B cell (primary cell): ENCODE results near the gene ELANE. TPM values are rescaled to one million over a fixed set of nuclear protein-coding genes. Genes with fewer than 3 reads are reported as not detected.

Source experiments
- ATAC-seq: fragments of 200-7000 bp; cut with Tn5 transposase; one replicate; pipeline ENCODE4 v1.10.0; 2021; ENCODE audit warnings: low read depth, mild to moderate bottlenecking, moderate number of reproducible peaks, moderate library complexity
- CTCF ChIA-PET: fragments of 350-600 bp; sonication (Branson Sonifier 250); formaldehyde crosslinking; loops from one replicate; lab custom pipeline; 2021; ENCODE audit warnings: antibody characterized with exemption, inconsistent platforms; lab: Charles Lee
- POLR2A ChIA-PET: fragments of 350-600 bp; sonication (Branson Sonifier 250); formaldehyde crosslinking; loops from one replicate; lab custom pipeline; 2021; ENCODE audit warnings: antibody characterized with exemption; lab: Charles Lee
- DNase-seq: peaks from one replicate; pipeline ENCODE4 v3.0.0; 2013
- H2AFZ ChIP-seq: 2 replicates; pipeline ENCODE4 v1.6.1; 2012; ENCODE audit warnings: mild to moderate bottlenecking, low read depth, low read length; ENCODE audit not compliant: insufficient read depth, poor library complexity, severe bottlenecking
- H3K27ac ChIP-seq, 2 donors: 1 replicate in 1 of 2; 2 replicates in 1 of 2; pipeline ENCODE4 v1.5.1; 2012 to 2013; ENCODE audit warnings: low read length in 2 of 2, mild to moderate bottlenecking in 2 of 2, moderate library complexity in 1 of 2
- H3K27me3 ChIP-seq, 4 experiments: fragments of 200-600 bp in 1 of 4; sonication (generic) in 1 of 4; replicated peaks in 1 of 4; 1 replicate in 2 of 4; 2 replicates in 2 of 4; pipeline versions ENCODE4 v1.6.1 to v1.7.0; 2013 to 2016; ENCODE audit warnings: low read length in 3 of 4, mild to moderate bottlenecking in 2 of 4, mixed read lengths in 1 of 4, moderate library complexity in 1 of 4; ENCODE audit not compliant: insufficient read depth in 4 of 4, control insufficient read depth in 3 of 4; ENCODE audit errors: control extremely low read depth in 1 of 4
- H3K36me3 ChIP-seq, 2 experiments: replicated peaks in 1 of 2; 1 replicate in 1 of 2; 2 replicates in 1 of 2; pipeline versions ENCODE4 v1.6.1 to v1.7.1; 2013; ENCODE audit warnings: low read length in 1 of 2; ENCODE audit not compliant: insufficient read depth in 2 of 2, control insufficient read depth in 1 of 2; ENCODE audit errors: control extremely low read depth in 1 of 2, extremely low read depth in 1 of 2
- H3K4me1 ChIP-seq, 2 donors: fragments of 200-600 bp in 1 of 2; sonication (generic) in 1 of 2; 1 replicate in 1 of 2; 2 replicates in 1 of 2; pipeline versions ENCODE4 v1.5.1 to v1.6.1; 2013 to 2017; ENCODE audit warnings: low read length in 2 of 2; ENCODE audit not compliant: control insufficient read depth in 2 of 2, insufficient read depth in 2 of 2
- H3K4me2 ChIP-seq: replicated peaks from 2 replicates; pipeline ENCODE3; 2012; ENCODE audit warnings: mild to moderate bottlenecking, low read depth, low read length; ENCODE audit not compliant: poor library complexity, severe bottlenecking
- H3K4me3 ChIP-seq, 5 experiments: fragments of 200-600 bp in 1 of 5; sonication (generic) in 1 of 5; 1 replicate in 3 of 5; 2 replicates in 2 of 5; pipeline versions ENCODE4 v1.5.1 to v1.7.0; 2011 to 2016; ENCODE audit warnings: low read length in 4 of 5, mild to moderate bottlenecking in 4 of 5, low read depth in 2 of 5, control low read depth in 1 of 5, moderate library complexity in 1 of 5; ENCODE audit not compliant: insufficient read depth in 1 of 5; ENCODE audit errors: control extremely low read depth in 1 of 5, extremely low read depth in 1 of 5
- H3K79me2 ChIP-seq: fragments of 200-600 bp; sonication (generic); one replicate; pipeline ENCODE4 v1.6.0; 2016; ENCODE audit warnings: low read length; ENCODE audit not compliant: control insufficient read depth, insufficient read depth
- H3K9ac ChIP-seq: fragments of 200-600 bp; sonication (generic); 2 replicates; pipeline ENCODE4 v1.6.1; 2017; ENCODE audit warnings: mild to moderate bottlenecking, low read length, moderate library complexity
- H3K9me3 ChIP-seq, 3 donors: one replicate each; pipeline versions ENCODE4 v1.6.1 to v1.7.1; 2013; ENCODE audit warnings: low read length in 2 of 3; ENCODE audit not compliant: control insufficient read depth in 2 of 3, insufficient read depth in 1 of 3; ENCODE audit errors: control extremely low read depth in 1 of 3
- H4K20me1 ChIP-seq: 2 replicates; pipeline ENCODE4 v1.6.0; 2012; ENCODE audit warnings: mild to moderate bottlenecking, low read length; ENCODE audit not compliant: insufficient read depth, control insufficient read depth, poor library complexity, severe bottlenecking
- H3K27ac Mint-ChIP-seq: one replicate; pipeline ENCODE4 v1.8.0; 2021; ENCODE audit warnings: mixed read lengths
- H3K27me3 Mint-ChIP-seq: one replicate; pipeline ENCODE4 v1.8.0; 2021; ENCODE audit warnings: mixed read lengths
- H3K4me1 Mint-ChIP-seq: one replicate; pipeline ENCODE4 v1.8.0; 2021; ENCODE audit warnings: mixed read lengths
- H3K4me3 Mint-ChIP-seq: one replicate; pipeline ENCODE4 v1.8.0; 2021; ENCODE audit warnings: mixed read lengths
- H3K9me3 Mint-ChIP-seq: one replicate; pipeline ENCODE4 v1.8.0; 2022; ENCODE audit warnings: mixed read lengths; ENCODE audit not compliant: insufficient read depth
- EZH2 ChIP-seq: IDR thresholded peaks from 2 replicates; pipeline ENCODE4 v1.6.1; 2012; ENCODE audit warnings: borderline replicate concordance, low read depth, mild to moderate bottlenecking, moderate library complexity, low read length; ENCODE audit not compliant: insufficient read depth, poor library complexity, severe bottlenecking
- WGBS: methylation state at CpG from one replicate; pipeline ENCODE4 v1.1.5; 2013; ENCODE audit warnings: missing lambda C conversion rate; ENCODE audit not compliant: insufficient coverage; 5-methylcytosine and 5-hydroxymethylcytosine counted together
- intact Hi-C: fragments of 100-400 bp; cut with micrococcal nuclease; formaldehyde crosslinking; loops from one replicate; pipeline ENCODE4 v1.10.0; 2022
- polyA plus RNA-seq: library from polyadenylated mRNA; depleted of rRNA; stranded (reverse); fragments of >200 nt; gene quantifications from 2 replicates; pipeline ENCODE4 v1.2.3, GENCODE V29; 2012
- total RNA-seq, 2 donors: library from RNA; stranded (reverse); fragments of 120-200 nt in 1 of 2; gene quantifications; 1 replicate in 1 of 2; 2 replicates in 1 of 2; pipeline versions ENCODE4 v1.2.3 to v1.2.4, GENCODE V29; 2013 to 2022
- TF ChIP-seq, protein P1 (sequence below): fragments of 200-600 bp; IDR thresholded peaks from one replicate; pipeline ENCODE4 v1.8.0; 2022; ENCODE audit warnings: antibody characterized with exemption, mild to moderate bottlenecking

The ELANE gene
- total and polyA plus RNA-seq, 2 donors (not counting 1 experiment from before 2014, with no cell fraction given): 0.18 TPM; not detected in 1

DNA sequence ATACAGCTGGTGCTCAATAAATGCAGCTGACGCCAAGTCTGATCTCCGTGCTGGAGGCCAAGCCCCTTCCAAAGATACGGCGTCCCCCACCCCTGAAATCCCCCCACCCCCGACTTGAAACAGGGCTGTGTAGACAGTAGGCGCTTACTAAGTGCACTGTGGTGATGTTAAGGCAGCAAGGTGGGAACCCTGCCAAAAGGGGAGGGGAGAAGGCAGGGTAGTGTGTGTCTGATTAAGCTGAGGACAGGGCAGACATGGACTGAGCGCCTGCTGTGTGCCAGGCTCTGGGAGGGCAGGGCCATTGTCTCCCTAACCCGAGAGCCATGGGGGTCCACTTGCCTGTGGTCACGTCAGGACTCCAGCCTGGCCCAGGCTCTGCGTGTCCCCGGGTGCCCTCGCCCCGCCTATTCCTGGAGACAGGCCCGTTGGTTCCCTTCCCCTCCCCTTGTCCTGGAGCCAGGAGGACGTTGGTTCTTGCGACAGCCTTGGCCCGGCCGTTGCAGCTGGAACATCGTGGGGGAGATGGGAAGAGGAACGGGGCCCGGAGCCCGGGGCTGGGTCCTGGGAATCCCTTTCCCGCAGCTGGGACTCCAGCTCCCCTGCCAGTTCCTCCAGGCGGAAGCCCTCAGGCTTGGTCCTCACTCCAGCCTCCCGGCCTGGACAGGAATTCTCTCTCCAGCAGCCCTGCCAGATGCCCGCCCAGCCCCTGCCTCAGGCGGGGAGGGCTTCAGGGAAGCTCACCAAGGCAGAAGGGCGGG, 1.7 kb upstream of the ELANE start:
- WGBS: 27% methylated on average over 20 of the region's 28 CpGs
- Mint-ChIP-seq H3K27ac (no peak overlapping the region), H3K4me1 (peaks cover 3% of the 10 kb centered on the region), H3K4me3 (no peak overlapping the region), H3K27me3 (peaks cover 25% of the 10 kb centered on the region), H3K9me3 (no peaks in the 10 kb centered on the region)
- ChIA-PET CTCF (interaction anchor here (0.9 to 1.6 kb wide), 3 partner anchors 13 to 73 kb away, joined by 3 to 6 read pairs (median 5); no protein-coding TSS in a partner anchor), POLR2A (no interaction called here)
- H4K20me1 ChIP-seq: no peaks in the 10 kb centered on the region
- H3K9ac ChIP-seq: no peak overlapping the region
- H2AFZ ChIP-seq: no peak overlapping the region
- TF ChIP-seq, protein P1, sequence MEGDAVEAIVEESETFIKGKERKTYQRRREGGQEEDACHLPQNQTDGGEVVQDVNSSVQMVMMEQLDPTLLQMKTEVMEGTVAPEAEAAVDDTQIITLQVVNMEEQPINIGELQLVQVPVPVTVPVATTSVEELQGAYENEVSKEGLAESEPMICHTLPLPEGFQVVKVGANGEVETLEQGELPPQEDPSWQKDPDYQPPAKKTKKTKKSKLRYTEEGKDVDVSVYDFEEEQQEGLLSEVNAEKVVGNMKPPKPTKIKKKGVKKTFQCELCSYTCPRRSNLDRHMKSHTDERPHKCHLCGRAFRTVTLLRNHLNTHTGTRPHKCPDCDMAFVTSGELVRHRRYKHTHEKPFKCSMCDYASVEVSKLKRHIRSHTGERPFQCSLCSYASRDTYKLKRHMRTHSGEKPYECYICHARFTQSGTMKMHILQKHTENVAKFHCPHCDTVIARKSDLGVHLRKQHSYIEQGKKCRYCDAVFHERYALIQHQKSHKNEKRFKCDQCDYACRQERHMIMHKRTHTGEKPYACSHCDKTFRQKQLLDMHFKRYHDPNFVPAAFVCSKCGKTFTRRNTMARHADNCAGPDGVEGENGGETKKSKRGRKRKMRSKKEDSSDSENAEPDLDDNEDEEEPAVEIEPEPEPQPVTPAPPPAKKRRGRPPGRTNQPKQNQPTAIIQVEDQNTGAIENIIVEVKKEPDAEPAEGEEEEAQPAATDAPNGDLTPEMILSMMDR: no peak
- TF ChIP-seq EZH2: no peak
- no peaks in the 10 kb centered on the region for H3K4me1 ChIP-seq
- no peaks in the 10 kb centered on the region for H3K79me2 ChIP-seq
- H3K36me3 ChIP-seq: no peaks in the 10 kb centered on the region
- no peak overlapping the region for H3K4me2 ChIP-seq
- DNase-seq (no peak), ATAC-seq (no peak)
- no peak overlapping the region for H3K4me3 ChIP-seq
- peaks cover 0 to 62% (median 15%) of the 10 kb centered on the region in 4 experiments for H3K27me3 ChIP-seq
- intact Hi-C loops: no loop called here
- H3K27ac ChIP-seq: no peak overlapping the region
- H3K9me3 ChIP-seq: peaks cover 0 to 13% (median 0%) of the 10 kb centered on the region in 3 donors

DNA sequence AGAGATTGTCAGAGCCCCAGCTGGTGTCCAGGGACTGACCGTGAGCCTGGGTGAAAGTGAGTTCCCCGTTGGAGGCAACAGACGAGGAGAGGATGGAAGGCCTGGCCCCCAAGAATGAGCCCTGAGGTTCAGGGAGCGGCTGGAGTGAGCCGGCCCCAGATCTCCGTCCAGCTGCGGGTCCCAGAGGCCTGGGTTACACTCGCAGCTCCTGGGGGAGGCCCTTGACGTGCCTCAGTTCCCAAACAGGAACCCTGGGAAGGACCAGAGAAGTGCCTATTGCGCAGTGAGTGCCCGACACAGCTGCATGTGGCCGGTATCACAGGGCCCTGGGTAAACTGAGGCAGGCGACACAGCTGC, 1.1 kb upstream of the ELANE start:
- no peaks in the 10 kb centered on the region for H3K4me1 ChIP-seq
- H2AFZ ChIP-seq: no peak overlapping the region
- H4K20me1 ChIP-seq: no peaks in the 10 kb centered on the region
- H3K9me3 ChIP-seq: peaks cover 0 to 13% (median 0%) of the 10 kb centered on the region in 3 donors
- H3K79me2 ChIP-seq: no peaks in the 10 kb centered on the region
- DNase-seq: no peak
- Mint-ChIP-seq H3K4me3 (no peak overlapping the region), H3K27ac (no peak overlapping the region), H3K9me3 (no peaks in the 10 kb centered on the region), H3K4me1 (no peaks in the 10 kb centered on the region), H3K27me3 (peaks cover 20% of the 10 kb centered on the region)
- CTCF ChIA-PET: interaction anchor here (0.5 to 1.6 kb wide), 4 partner anchors 13 to 80 kb away, joined by 3 to 6 read pairs (median 4); no protein-coding TSS in a partner anchor
- no peak overlapping the region for H3K4me2 ChIP-seq
- H3K27me3 ChIP-seq: peaks cover 0 to 57% (median 13%) of the 10 kb centered on the region in 4 experiments
- intact Hi-C loops: no loop called here
- ATAC-seq: no peak
- H3K36me3 ChIP-seq: no peaks in the 10 kb centered on the region
- no peak overlapping the region for H3K9ac ChIP-seq
- no peak for TF ChIP-seq EZH2
- TF ChIP-seq, protein P1: no peak
- no peak overlapping the region for H3K27ac ChIP-seq
- H3K4me3 ChIP-seq: no peak overlapping the region
- POLR2A ChIA-PET: no interaction called here
- WGBS: 63% methylated on average over 13 of the region's 13 CpGs
